ENCODE measurements around the gene SNAP47. TPM values are rescaled to one million over a fixed set of nuclear protein-coding genes. Genes with fewer than 3 reads are reported as not detected.

SNAP47 gene
- total RNA-seq, 1 experiment from 2014 or later, result 39.4 TPM

- no peak overlapping the region for H3K27ac Mint-ChIP-seq (ENCODE audit: unreplicated experiment)
- BruUV-seq (replicated peaks), result no TSS peak
- no peak for DNase-seq
- TF ChIP-seq CTCF (IDR thresholded peaks at IDR 0.05; ENCODE audit: unreplicated experiment), result no peak
- H3K36me3 Mint-ChIP-seq (ENCODE audit: insufficient read depth, unreplicated experiment), result no peaks in the 10 kb centered on the region
- no peaks in the 10 kb centered on the region for H3K4me1 Mint-ChIP-seq (ENCODE audit: low read depth, unreplicated experiment)
- intact Hi-C loops (cut with micrococcal nuclease; ENCODE audit: unreplicated experiment), result no loop called here
- CTCF ChIA-PET, result no interaction called here
- H3K27me3 Mint-ChIP-seq (ENCODE audit: unreplicated experiment), result peaks cover 46% of the 10 kb centered on the region
- H3K9me3 Mint-ChIP-seq (ENCODE audit: low read depth, unreplicated experiment), result no peaks in the 10 kb centered on the region
- no peak overlapping the region for H3K4me3 Mint-ChIP-seq (ENCODE audit: low read depth, unreplicated experiment)
Observed at GRCh38 chr1:227798078-227798802, 63.0 kb downstream of the SNAP47 start.

GRCh38 chr1:227799756-227800155 lies 64.5 kb downstream of the SNAP47 start:
- H3K9me3 Mint-ChIP-seq (ENCODE audit: low read depth, unreplicated experiment), result no peaks in the 10 kb centered on the region
- TF ChIP-seq CTCF (IDR thresholded peaks at IDR 0.05; ENCODE audit: unreplicated experiment), result no peak
- H3K4me1 Mint-ChIP-seq (ENCODE audit: low read depth, unreplicated experiment), result no peaks in the 10 kb centered on the region
- intact Hi-C loops (cut with micrococcal nuclease; ENCODE audit: unreplicated experiment), result no loop called here
- H3K27me3 Mint-ChIP-seq (ENCODE audit: unreplicated experiment), result peaks cover 52% of the 10 kb centered on the region
- no peak overlapping the region for H3K27ac Mint-ChIP-seq (ENCODE audit: unreplicated experiment)
- no peak for DNase-seq
- CTCF ChIA-PET, result interaction anchor here (1.0 kb wide), 1 partner anchor 12 kb away, joined by 3 read pairs; no protein-coding TSS in a partner anchor
- H3K4me3 Mint-ChIP-seq (ENCODE audit: low read depth, unreplicated experiment), result no peak overlapping the region
- no peaks in the 10 kb centered on the region for H3K36me3 Mint-ChIP-seq (ENCODE audit: insufficient read depth, unreplicated experiment)
- no TSS peak for BruUV-seq (replicated peaks)

- Mint-ChIP-seq H3K36me3 (ENCODE audit: insufficient read depth, unreplicated experiment) (no peaks in the 10 kb centered on the region), H3K27me3 (ENCODE audit: unreplicated experiment) (peaks cover 25% of the 10 kb centered on the region), H3K4me3 (ENCODE audit: low read depth, unreplicated experiment) (no peak overlapping the region), H3K9me3 (ENCODE audit: low read depth, unreplicated experiment) (no peaks in the 10 kb centered on the region), H3K27ac (ENCODE audit: unreplicated experiment) (no peak overlapping the region), H3K4me1 (ENCODE audit: low read depth, unreplicated experiment) (no peaks in the 10 kb centered on the region)
- DNase-seq, result no peak
- no TSS peak for BruUV-seq (replicated peaks)
- intact Hi-C loops (cut with micrococcal nuclease; ENCODE audit: unreplicated experiment), result no loop called here
- CTCF ChIA-PET, result interaction anchor here (0.7 kb wide), 1 partner anchor 93 kb away, joined by 4 read pairs; no protein-coding TSS in a partner anchor
- TF ChIP-seq CTCF (IDR thresholded peaks at IDR 0.05; ENCODE audit: unreplicated experiment), result no peak
Observed at GRCh38 chr1:227803933-227804332, 68.7 kb downstream of the SNAP47 start.

GRCh38 chr1:227805606-227806197 lies 70.5 kb downstream of the SNAP47 start:
- intact Hi-C loops (cut with micrococcal nuclease; ENCODE audit: unreplicated experiment), result no loop called here
- Mint-ChIP-seq H3K4me1 (ENCODE audit: low read depth, unreplicated experiment) (no peaks in the 10 kb centered on the region), H3K36me3 (ENCODE audit: insufficient read depth, unreplicated experiment) (no peaks in the 10 kb centered on the region), H3K4me3 (ENCODE audit: low read depth, unreplicated experiment) (no peak overlapping the region), H3K27me3 (ENCODE audit: unreplicated experiment) (peaks cover 15% of the 10 kb centered on the region), H3K27ac (ENCODE audit: unreplicated experiment) (no peak overlapping the region), H3K9me3 (ENCODE audit: low read depth, unreplicated experiment) (no peaks in the 10 kb centered on the region)
- CTCF ChIA-PET, result no interaction called here
- no peak for DNase-seq
- BruUV-seq (replicated peaks), result no TSS peak
- no peak for TF ChIP-seq CTCF (IDR thresholded peaks at IDR 0.05; ENCODE audit: unreplicated experiment)

Data from Calu3 (cell line).